GM21576 (cell line): ENCODE measurements around the gene IL34.

ENCODE experiments used
- ATAC-seq: cut with Tn5 transposase; IDR thresholded peaks from one replicate; pipeline ENCODE4 v1.9.1; 2021; ENCODE audit warnings: mild to moderate bottlenecking, moderate library complexity; ENCODE audit not compliant: unreplicated experiment

IL34 gene

DNA sequence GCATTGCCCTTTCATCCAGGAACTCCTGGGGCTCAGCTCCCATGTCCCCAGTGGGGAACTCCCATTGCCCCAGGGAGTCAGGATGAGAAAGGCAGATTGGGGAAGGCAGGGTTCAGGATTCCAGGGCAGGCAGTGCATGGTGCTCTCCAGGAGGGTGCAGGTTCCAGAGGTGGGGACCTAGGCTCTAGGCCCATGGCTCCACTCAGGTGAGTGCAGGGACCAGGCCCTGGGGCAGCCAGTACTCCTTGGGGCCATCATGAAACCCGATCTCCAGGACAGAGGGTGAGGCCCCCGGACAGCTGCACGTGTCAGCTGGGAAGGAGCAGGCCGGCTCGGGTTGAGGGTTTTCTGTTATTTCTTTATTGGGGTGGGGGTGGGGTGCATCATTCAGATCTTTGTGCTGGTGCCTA, 40.7 kb downstream of the IL34 start:
- no peak for ATAC-seq

DNA sequence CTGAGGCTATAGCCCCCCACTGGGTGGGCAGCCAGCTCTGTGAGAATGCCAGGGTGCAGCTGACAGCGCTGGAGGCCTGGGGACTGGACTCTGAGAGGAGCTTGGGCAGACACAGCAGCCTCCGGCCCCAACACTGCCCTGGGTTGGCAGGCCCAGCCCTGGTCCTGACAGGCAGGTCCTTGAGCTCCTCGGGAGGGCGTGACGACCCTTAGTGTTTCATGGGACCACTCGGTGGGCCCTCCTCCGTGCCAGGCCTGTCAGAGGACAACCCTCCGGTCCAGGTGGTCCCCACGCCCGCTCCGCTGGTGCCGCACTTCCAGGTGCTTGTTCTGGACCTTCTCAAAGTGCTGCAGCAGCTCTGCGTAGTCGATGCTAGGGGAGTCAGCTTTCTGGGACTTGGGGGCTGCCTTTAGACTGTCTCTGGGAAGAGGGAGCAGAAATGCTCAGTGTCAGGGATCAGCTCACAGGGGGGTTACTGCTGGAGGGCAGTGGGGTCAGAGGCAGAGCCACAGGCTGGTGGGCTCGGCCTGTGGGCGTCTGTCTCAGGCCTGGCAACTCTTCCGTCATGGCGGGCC, 41.4 kb downstream of the IL34 start:
- no peak for ATAC-seq

DNA sequence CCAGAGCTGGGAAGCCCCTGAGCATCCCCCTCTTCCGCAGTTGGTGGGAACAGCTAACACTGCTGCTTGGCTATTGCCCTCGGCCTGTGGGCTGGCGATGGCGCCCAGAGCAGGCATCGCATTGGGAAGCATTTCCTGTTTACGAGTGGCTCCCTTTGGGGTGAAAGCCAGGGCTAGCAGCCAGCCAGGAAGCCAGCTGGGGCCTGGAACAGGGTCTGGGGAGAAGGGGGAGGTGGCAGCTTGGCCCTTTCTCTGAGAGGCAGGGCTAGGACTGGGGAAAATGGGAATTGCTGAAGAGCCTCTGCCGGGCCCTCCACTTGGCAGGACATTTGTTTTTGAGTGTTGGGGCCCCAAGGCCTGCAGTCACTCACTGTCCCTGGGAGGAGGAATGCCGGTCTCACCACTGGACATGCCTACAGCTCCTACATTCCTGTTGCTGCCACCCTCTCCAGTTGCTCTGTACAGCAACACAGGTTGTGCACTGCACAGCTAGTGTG, 41.9 kb downstream of the IL34 start:
- no peak for ATAC-seq

DNA sequence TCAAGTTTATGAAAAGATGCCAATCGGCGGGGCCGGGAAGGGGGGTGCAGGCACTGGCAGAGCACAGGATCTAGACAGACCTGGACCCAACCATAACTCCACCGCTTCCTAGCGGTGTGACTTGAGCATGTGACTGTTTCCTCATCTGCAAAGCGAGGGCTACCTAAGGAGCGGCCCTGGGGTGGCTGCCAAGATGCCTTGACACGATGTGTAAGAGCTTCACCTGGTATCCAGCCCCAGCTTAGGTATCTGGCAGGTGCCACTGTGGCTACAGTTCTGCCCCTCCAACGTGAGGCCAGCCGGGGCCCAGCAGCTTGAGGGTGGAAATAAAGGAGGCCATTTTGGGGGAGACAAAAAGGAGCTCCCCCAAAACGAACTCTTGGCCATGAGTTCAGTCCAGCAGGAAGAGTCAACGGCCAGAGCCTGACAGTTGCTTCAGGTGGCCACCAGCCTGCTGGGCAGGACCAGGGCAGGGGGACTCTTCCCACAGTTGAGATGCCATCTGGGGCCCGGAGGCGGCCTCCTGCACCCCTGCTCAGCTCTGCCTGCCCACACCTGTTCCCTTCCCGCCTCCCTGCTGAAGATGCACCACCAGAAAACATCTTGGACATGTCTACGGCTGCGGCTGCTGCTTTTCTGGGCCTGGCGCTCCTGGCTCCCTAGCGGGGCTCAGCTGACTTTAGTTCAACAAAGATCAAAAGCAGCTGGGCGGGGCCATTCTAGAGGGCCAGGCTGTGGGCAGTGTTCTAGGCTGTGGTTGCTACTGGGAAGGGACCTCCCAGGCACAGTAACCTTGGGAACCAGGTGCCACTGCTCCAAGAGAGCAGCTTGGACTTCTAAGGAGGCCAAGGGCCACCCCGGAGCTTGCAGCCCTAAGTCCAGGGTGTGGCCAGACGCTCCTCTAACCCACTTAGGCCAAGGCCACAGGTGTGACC, 42.9 kb downstream of the IL34 start:
- no peak for ATAC-seq

DNA sequence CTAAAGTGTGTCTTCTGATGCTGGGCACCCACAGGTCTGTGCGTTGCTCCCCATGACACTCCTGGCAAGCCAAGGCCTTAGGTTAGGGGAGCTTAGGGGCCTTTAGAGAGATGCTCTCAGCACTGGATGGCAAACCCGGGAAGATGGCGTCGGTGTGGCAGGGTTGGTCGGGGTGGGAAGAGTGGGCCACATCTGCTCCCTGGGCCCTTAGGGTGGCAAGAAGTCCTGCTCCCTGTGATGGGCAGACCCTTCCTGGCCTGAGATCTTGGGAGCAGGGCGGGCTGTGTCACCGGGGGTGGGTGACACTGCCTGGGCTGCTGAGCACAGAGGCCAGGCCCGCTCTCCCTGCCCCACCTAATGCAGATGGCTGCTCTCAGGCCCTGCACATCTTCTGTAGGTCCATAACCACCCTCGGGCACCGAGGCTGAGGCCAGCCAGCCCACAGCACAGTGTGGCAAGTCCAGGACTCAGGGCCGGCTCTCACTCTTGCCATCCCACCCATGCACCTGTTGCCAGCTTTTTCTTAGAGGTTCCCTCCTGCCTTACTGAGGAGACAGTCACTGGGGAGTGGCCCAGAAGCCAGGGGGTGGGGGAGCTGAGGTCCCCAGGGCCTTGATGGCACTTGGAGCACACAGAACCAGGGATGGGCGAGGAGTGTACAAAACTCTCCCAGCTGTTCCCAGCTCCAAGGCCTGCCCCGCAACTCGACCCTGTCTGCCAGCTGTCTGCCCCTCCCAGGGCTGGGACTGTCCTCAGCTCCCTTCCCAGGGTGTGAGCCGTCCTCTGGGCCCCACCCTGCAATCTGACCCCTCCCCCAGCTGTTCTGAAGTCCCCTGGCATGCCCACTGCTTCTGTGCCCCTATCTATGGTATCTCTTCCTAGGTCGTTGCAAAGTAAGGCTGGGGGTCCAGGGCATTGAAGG, 43.9 kb downstream of the IL34 start:
- ATAC-seq: no peak

DNA sequence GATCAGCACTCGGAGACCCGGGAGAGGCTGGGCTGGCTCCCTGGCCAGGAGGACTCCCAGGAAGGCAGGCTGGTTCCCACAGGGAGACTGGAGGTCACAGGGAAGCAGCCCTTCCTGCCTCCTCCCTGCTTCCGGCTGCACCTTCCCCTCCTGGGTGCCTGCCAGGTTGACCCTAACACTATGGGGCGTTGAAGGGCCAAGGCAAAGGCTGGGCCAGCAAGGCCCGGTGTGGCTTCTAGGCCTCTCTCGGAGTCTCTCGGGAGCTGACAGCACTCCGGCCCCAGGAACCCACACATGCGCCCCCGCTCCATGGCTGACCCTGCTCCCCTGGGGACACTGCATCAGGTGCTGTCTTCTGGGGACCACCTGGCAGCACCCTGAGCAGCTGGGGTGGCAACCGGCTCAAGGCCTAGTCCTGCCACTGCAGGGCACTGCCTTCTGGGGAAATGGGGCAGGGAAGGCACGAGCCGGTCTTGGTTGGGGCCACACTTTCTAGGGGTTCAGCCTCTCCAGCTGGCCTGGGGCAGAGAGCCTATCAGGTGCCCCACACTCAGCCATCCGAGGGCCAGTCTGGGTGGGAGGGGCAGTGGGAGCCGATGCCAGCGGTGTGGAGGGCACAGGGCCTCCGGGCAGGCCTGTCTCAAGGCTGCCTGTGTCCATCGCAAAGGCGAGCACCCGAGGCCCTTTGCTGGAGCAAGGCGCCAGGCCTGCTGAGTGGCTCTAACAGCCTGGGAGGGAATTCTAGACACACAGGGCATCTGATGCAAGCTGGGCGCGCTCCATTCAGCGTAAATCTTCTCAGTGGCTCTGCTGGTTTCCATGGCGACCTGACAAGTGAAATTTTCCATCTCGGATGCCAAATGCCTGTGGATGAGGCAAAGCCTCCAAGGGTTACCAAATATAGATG, 45.1 kb downstream of the IL34 start:
- ATAC-seq: no peak

DNA sequence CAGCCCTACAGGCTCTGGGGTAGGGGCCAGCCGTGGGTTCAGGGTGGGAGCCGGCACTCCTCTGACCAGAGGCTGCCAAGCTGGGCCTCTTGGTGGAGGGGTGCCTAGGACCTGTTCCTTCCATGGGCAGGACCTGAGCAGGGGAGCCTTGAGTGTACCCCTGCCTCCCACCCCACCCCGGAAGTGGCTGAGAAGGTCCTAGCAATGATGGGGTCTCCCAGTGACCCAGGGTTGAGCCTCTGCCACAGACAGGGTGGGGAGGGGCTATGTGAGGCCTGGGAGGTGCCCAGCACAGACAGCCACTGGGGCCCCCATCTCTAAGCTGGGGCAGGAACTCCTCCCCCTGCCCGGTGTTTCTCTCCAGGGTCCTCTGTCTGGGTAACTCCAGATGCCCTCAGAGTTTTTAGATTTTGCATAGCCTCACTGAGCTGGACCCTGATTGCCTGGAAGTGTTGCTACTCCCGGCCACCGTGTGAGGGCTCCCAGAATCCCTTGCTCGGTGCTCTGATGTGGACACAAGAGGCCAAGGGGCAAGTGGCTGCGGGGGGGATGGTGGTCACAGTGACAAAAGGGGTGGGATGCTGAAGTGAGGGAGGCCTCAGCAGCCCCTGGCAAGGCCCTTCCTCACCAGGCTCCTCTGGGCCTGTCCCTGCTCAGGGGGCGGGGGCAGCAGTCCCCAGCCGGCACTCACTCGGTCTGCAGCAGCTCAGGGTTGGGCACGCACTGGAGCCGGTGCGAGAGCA, 45.9 kb downstream of the IL34 start:
- ATAC-seq: no peak

DNA sequence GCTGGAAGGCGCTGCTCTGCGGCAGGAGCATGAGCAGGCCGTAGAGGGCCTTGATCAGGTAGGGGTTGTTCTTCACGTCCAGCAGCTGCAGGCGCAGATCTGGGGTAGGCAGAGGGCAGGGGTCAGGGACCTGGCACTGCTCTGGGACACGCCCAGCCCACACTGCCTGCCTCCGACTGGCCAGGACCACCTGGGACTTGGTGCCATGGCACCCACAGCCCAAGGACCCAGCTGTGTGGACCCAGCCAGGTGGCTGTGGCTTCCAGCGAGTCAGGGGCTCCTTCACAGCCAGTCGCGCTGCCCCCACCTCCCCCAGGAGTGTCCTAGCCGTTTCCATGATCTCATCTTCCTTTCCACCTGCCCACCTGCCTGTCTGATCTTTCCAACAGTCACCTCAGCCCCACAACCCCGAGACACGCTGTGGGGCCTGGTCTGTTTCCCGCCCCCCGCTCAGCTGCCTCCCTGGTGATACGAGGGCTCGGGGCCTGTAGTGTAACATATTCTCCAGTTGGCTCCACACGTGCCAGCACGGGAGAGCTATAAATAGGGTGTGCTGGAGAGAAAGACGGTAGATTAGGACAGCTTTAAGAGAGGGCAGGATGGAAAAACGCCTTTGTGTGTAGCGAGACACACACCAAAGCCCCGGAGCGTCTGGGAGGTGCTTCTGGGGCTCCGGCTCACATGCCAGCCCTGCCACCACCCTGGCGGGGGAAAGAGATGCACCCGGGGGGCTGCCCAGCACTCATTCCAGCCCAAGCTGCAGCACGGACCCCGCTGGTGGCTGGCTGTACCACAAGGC, 46.7 kb downstream of the IL34 start:
- no peak for ATAC-seq

DNA sequence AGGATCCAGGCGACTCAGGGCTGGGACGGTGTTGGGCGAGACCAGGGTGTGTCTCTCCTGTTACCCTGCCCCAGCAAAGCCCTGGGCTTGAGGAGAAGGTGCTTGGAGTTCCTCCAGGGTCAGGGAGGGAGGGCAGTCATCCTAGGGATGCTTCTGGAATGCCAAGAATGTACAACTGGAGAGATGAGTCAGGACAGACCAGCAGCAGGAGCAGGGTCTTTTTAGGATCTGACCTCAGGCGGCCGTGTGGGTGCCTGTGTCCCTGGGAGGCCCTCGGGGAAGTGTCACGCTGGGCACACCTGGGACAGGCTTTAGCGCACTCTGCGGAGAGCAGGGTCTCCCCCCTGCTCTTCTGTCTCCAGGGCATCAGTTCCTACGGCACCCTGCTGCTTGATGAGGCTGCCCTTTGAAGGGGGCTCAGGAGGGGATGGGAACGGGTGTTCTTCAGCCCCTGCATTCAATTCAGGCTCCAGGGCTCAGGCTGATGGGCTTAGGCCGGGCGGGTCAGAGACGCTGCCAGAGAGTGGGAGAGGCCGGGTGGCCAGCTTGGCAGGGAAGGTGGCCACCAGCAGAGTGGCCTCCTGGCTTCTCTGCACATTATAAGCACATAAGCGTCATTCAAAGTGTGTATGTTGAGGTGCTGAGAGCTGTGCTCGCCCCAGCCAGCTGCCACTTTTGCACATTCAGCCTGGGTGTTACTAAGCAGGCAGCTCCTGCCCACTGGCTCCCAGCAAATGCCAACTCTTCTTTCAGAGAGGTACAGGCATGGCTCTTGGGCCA, 47.9 kb downstream of the IL34 start:
- no peak for ATAC-seq

DNA sequence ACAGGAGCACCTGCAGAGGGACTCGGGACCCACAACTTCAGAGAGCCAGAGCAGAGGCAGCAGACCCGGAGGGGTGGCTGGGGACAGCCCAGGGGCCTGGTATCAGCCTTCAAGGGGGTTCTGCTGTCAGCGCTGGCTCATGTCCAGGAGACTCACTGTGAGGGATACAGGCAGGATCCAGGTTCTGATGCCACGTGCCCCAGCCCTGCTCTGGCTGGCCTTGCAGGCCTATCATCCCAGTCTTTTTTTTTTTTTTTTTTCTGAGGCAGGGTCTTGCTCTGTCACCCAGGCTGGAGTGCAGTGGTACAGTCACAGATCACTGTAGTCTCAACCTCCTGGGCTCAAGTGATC, 48.5 kb downstream of the IL34 start:
- ATAC-seq: no peak

DNA sequence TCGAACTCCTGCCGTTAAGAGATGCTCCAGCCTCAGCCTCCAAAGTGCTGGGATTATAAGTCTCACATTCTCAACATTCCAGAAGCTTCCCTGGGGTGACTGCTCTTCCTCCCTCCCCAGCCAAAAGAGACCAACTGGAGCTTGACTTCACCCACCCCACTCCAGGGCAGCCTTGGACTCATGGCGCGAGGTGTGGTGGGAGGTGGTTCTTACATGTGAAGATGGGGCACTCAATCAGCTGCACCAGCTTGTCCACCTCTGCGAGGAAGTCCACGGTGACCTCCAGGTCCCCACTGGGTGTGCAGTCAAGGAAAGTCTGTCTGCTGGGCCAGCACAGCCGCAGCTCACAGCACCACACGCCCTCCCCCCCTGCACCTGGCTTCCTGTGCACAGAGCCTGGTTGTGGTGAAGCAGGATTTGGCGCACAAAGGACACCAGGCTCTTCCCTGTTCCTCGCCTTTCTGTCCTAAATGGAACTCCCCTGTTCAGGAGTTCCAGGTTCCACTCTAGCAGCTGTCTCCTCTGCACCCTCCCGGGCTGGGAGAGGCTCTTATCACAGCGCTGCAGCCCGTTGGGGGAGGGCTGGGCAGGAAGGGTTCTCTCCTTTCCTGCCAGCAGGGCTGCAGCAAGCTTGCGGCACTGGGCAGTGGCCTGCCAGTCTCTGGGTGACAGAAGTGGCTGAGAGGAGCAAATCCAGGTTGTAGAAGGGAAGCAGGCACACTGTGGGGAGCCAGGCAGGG, 49.1 kb downstream of the IL34 start:
- ATAC-seq: no peak

DNA sequence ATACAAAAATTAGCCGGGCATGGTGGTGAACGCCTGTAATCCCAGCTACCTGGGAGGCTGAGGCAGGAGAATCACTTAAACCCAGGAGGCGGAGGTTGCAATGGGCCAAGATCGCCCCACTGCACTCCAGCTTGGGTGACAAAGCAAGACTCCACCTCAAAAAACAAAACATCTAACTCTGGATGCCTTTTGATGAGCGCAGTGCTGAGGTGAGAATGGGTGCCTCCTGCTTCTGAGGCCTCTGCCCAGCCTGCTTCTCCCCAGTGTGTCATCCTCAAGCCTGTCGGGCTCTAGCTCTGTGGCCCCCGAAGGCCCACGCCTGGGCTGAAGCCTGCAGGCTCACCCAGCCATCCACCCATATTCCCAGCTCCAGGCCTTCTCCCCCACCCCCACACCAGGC, 50.0 kb downstream of the IL34 start:
- ATAC-seq: no peak

DNA sequence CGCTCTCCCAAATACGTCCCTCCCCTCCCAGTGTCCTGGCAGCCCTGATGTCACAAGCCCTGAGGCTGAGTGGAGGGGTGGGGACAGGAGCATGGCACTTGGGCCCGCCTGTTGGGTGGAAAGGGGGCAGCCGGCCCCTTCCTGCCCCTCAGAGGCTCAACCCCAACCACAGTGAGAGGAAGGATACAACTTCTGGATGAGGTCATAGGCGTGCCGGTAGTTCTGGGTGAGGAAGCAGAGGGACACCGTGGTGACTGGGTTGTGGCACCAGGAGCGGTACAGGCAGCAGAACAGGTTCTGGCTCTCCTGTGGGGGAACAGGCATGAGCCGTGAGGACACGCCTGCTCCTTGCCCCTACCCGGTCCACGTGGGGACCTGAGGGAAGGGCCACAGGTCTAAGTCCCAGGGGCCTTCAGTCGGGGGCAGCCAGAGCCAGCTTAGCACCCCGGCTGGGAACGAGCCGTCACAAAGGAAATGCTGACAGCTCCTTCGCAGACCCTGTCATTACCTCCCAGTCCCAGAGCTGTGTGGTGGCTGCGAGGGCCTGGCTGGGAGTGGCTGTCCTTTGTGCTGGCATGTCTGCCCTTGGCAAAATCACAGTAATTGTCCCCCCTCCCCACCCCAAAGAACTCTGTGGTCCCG, 50.7 kb downstream of the IL34 start:
- ATAC-seq: no peak

DNA sequence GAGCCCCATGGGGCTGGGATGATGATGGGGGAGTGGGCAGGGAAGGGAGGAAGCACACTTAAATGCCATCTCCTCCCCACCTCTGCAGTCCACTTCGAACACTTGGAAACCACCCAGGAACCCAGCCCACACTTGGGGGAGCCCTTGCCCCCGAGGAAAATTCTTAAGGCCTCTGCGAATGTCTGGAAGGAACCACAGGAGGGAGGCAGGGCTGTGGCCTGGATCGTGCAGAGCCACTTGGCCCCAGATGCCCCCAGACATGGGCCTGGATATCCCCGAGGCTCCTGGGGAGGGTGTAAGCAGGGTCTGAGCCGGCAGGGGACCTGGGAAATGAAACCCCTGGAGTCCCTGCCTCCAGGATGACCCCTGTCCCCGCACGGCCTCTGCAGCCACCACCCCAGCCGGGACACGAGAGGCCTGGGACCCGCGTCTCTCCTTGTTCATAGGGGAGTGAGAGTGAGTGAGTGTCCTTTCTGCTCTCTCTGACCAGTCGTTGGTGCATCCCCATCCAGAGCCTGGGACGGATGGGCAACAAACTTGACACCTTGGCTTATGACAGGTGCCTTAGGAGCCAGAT, 51.3 kb downstream of the IL34 start:
- no peak for ATAC-seq

DNA sequence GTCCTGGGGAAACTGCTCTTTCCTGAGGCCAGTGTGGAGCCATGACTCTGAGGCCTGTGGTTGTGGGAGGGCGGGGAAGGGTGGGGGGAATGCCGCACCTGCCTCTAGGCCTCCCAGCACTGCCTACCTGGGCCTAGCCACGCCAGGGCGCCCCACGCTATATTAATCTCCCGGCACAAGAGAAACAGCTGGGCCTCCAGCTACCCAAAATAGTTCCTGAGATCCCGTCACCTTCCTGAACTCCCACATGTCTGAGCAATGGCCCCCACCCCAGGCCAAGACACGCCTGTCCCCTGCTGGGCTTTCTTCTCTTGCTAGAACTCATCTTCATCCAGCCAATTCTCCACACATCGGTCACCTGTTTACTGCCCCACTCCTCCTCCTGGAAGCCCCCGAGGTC, 52.5 kb downstream of the IL34 start:
- ATAC-seq: no peak

DNA sequence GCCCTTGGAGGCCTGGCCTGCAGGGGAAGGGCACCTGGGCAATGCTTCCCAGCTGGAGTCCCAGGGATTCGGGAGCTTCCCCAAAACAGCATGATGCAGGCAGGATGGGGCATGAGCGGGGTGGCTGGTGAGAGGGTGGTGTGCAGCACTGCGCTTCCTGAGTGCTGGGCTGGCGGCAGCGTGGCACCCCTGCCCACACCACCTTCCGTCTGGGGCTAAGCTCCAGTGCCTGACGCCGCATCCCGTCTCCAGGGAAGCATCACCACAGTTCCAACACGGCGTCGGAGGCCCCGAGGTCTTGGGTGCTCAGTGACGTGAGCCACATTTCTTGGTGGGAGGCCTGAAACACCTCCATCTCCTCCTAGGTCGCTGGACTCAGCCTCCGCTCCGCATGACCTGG, 53.3 kb downstream of the IL34 start:
- ATAC-seq: no peak
